WERI-Rb-1 (cell line): ENCODE data around the gene UGGT1.

Experiments used
- DNase-seq: peaks from one replicate; pipeline ENCODE4 v3.0.0-alpha.2; 2020
- H3K27ac ChIP-seq: fragments of 250-450 bp; sonication (Bioruptor Pico); 2 replicates; pipeline ENCODE4 v1.5.1; 2020; ENCODE audit warnings: mild to moderate bottlenecking, moderate library complexity
- H3K27me3 ChIP-seq: fragments of 250-450 bp; sonication (Bioruptor Pico); 2 replicates; pipeline ENCODE4 v1.5.1; 2021; ENCODE audit warnings: mild to moderate bottlenecking, low read depth, moderate library complexity; ENCODE audit not compliant: insufficient read depth, severe bottlenecking
- H3K36me3 ChIP-seq: fragments of 250-450 bp; sonication (Bioruptor Pico); 2 replicates; pipeline ENCODE4 v1.5.1; 2020; ENCODE audit warnings: mild to moderate bottlenecking, moderate library complexity
- H3K4me3 ChIP-seq: 2 replicates; pipeline ENCODE4 v1.5.1; 2011; ENCODE audit warnings: low read depth, mild to moderate bottlenecking, control low read depth, low read length
- H3K9me3 ChIP-seq: fragments of 250-450 bp; sonication (Bioruptor Pico); 2 replicates; pipeline ENCODE4 v1.5.1; 2021; ENCODE audit warnings: mild to moderate bottlenecking, moderate library complexity; ENCODE audit not compliant: severe bottlenecking
- CTCF ChIP-seq: IDR thresholded peaks from 2 replicates; pipeline ENCODE4 v1.5.1; 2011; ENCODE audit warnings: low read depth, mild to moderate bottlenecking, control low read depth, inconsistent platforms, low read length

The UGGT1 gene

GRCh38 chr2:128159437-128159836, 68.4 kb downstream of the UGGT1 start:
- Histone ChIP-seq H3K27me3 (no peaks in the 10 kb centered on the region), H3K36me3 (peaks cover 65% of the 10 kb centered on the region), H3K27ac (no peak overlapping the region; the same call in 1 of the 2 replicates), H3K9me3 (no peaks in the 10 kb centered on the region), H3K4me3 (no peak overlapping the region)
- TF ChIP-seq CTCF: no peak
- no peak for DNase-seq

DNA sequence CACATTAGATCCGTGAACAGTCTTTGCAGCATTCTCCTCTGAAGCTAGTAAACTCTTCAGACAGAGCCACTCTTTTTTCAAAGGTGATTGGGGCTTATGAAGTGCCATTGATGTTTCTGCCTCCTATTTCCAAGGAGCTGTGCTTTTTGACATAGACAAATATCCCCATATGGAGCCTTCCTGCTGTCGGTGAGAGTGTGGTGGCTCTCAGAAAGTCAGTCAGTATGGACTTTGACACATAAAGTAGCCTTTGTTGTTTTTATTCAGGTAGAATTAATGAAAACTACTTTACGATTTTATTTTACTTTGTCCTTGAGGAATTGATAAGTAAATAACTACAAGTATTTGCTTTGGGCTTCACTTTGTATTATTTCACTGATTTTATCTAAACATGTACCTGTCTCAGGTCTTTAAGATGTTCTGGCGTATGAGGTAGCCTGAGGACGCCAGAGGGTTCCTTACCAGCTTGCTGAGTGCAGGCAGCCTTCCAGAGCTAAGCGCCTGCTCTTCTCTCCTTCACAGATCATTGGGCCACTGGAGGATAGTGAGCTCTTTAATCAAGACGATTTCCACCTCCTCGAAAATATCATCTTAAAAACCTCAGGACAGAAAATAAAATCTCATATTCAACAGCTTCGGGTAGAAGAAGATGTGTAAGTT, 69.7 kb downstream of the UGGT1 start:
- Histone ChIP-seq H3K4me3 (no peak overlapping the region), H3K27ac (peak overlapping the region; percentile 31), H3K9me3 (no peaks in the 10 kb centered on the region), H3K36me3 (peaks cover 66% of the 10 kb centered on the region), H3K27me3 (no peaks in the 10 kb centered on the region)
- DNase-seq: peak; percentile 58
- TF ChIP-seq CTCF: no peak

- Histone ChIP-seq H3K36me3 (peaks cover 71% of the 10 kb centered on the region), H3K27ac (no peak overlapping the region), H3K27me3 (no peaks in the 10 kb centered on the region), H3K9me3 (no peaks in the 10 kb centered on the region), H3K4me3 (no peak overlapping the region)
- DNase-seq: no peak
- TF ChIP-seq CTCF: no peak
These were observed 71.3 kb downstream of the UGGT1 start for GRCh38 chr2:128162266-128162665.

GRCh38 chr2:128164311-128164710, 73.3 kb downstream of the UGGT1 start:
- H3K4me3 ChIP-seq: no peak overlapping the region
- no peak for TF ChIP-seq CTCF
- peaks cover 69% of the 10 kb centered on the region for H3K36me3 ChIP-seq
- H3K27me3 ChIP-seq: no peaks in the 10 kb centered on the region
- no peak overlapping the region for H3K27ac ChIP-seq
- no peaks in the 10 kb centered on the region for H3K9me3 ChIP-seq
- no peak for DNase-seq

GRCh38 chr2:128166746-128167353, 75.8 kb downstream of the UGGT1 start:
- Histone ChIP-seq H3K36me3 (peaks cover 80% of the 10 kb centered on the region), H3K27me3 (no peaks in the 10 kb centered on the region), H3K4me3 (no peak overlapping the region), H3K9me3 (no peaks in the 10 kb centered on the region), H3K27ac (no peak overlapping the region)
- DNase-seq: no peak
- TF ChIP-seq CTCF: no peak
